DMS53 treated with DMSO at 0.1 percent for 48 hours (cell line): ENCODE results near the gene IL6.
A peak's percentile ranks its signal among the peaks of the same experiment; 100 is the strongest.

Experiments
- DNase-seq: peaks from one replicate; lab custom pipeline; 2025; ENCODE audit not compliant: unreplicated experiment; lab: John Stamatoyannopoulos, UW

IL6 gene

GRCh38 chr7:22726345-22726906, 574 bp upstream of the IL6 start:
- peak; percentile 82 for DNase-seq

GRCh38 chr7:22727714-22728035, 675 bp downstream of the IL6 start:
- DNase-seq, result no peak

- DNase-seq, result peak; percentile 77
Measured at GRCh38 chr7:22728401-22729029, 1.5 kb downstream of the IL6 start.

GRCh38 chr7:22729180-22729825, 2.3 kb downstream of the IL6 start:
- DNase-seq, result no peak

GRCh38 chr7:22730066-22730710, 3.2 kb downstream of the IL6 start:
- no peak for DNase-seq

- no peak for DNase-seq
Measured at GRCh38 chr7:22730921-22731654, 4.1 kb downstream of the IL6 start.

- DNase-seq, result no peak
Measured at GRCh38 chr7:22731766-22732165, 4.8 kb downstream of the IL6 start.

GRCh38 chr7:22732556-22733126, 5.6 kb downstream of the IL6 start:
- DNase-seq, result peak; percentile 89

- no peak for DNase-seq
Measured at GRCh38 chr7:22733761-22734160, 6.8 kb downstream of the IL6 start.

- DNase-seq, result no peak
Measured at GRCh38 chr7:22743014-22743413, 16.0 kb downstream of the IL6 start.

GRCh38 chr7:22751341-22751740, 24.3 kb downstream of the IL6 start:
- DNase-seq, result no peak

- no peak for DNase-seq
Measured at GRCh38 chr7:22757338-22757994, 30.5 kb downstream of the IL6 start.

- DNase-seq, result no peak
Measured at GRCh38 chr7:22758576-22758975, 31.6 kb downstream of the IL6 start.

GRCh38 chr7:22759721-22760120, 32.7 kb downstream of the IL6 start:
- no peak for DNase-seq

GRCh38 chr7:22762866-22763265, 35.9 kb downstream of the IL6 start:
- no peak for DNase-seq

GRCh38 chr7:22765609-22766008, 38.6 kb downstream of the IL6 start:
- DNase-seq, result no peak

GRCh38 chr7:22771194-22771871, 44.3 kb downstream of the IL6 start:
- DNase-seq, result no peak

- DNase-seq, result no peak
Measured at GRCh38 chr7:22771872-22772228, 44.9 kb downstream of the IL6 start.

GRCh38 chr7:22772885-22773284, 45.9 kb downstream of the IL6 start:
- no peak for DNase-seq

GRCh38 chr7:22776964-22777363, 50.0 kb downstream of the IL6 start:
- DNase-seq, result no peak
